GM18951 (cell line): Measurements from ENCODE around the gene GCAT.

ENCODE experiments used
- POLR2A ChIP-seq: IDR thresholded peaks from 4 replicates; pipeline ENCODE4 v1.6.1; 2011; ENCODE audit warnings: mild to moderate bottlenecking; ENCODE audit not compliant: insufficient read length, insufficient read depth; ENCODE audit errors: extremely low read depth
- in situ Hi-C: fragments of 300-500 bp; cut with MboI; formaldehyde crosslinking; loops from one replicate; pipeline ENCODE4 v1.12.0; 2022; ENCODE audit warnings: low sequenced_read_pairs, mixed read lengths, inconsistent platforms; ENCODE audit not compliant: unreplicated experiment

Gene GCAT

GRCh38 chr22:37808294-37808657 lies 542 bp downstream of the GCAT start:
- in situ Hi-C loops = no loop called here

GRCh38 chr22:37809672-37810333 lies 2.1 kb downstream of the GCAT start:
- in situ Hi-C loops = loop anchor here (10.0 kb wide), 2 partner anchors 65 to 155 kb away; no protein-coding TSS in a partner anchor
- no peak for TF ChIP-seq POLR2A

More at GRCh38 chr22:37808294-37808657, 542 bp downstream of the GCAT start:
- TF ChIP-seq POLR2A = no peak

GRCh38 chr22:37811867-37812266 lies 4.1 kb downstream of the GCAT start:
- no peak for TF ChIP-seq POLR2A
- in situ Hi-C loops = loop anchor here (10.0 kb wide), 2 partner anchors 63 to 153 kb away; no protein-coding TSS in a partner anchor

- in situ Hi-C loops = loop anchor here (10.0 kb wide), 2 partner anchors 62 to 152 kb away; no protein-coding TSS in a partner anchor
Measured at GRCh38 chr22:37812869-37813678, 5.3 kb downstream of the GCAT start.

GRCh38 chr22:37815593-37815992 lies 7.9 kb downstream of the GCAT start:
- in situ Hi-C loops = loop anchor here (10.0 kb wide), 2 partner anchors 59 to 149 kb away; no protein-coding TSS in a partner anchor

More at GRCh38 chr22:37812869-37813678, 5.3 kb downstream of the GCAT start:
- no peak for TF ChIP-seq POLR2A

GRCh38 chr22:37816543-37817180 lies 8.9 kb downstream of the GCAT start:
- TF ChIP-seq POLR2A = no peak
- in situ Hi-C loops = loop anchor here (10.0 kb wide), 2 partner anchors 58 to 148 kb away; no protein-coding TSS in a partner anchor

More at GRCh38 chr22:37815593-37815992, 7.9 kb downstream of the GCAT start:
- TF ChIP-seq POLR2A = no peak

- TF ChIP-seq POLR2A = no peak
- in situ Hi-C loops = loop anchor here (10.0 kb wide), 2 partner anchors 57 to 147 kb away; no protein-coding TSS in a partner anchor
Measured at GRCh38 chr22:37817705-37818408, 10.1 kb downstream of the GCAT start.

GRCh38 chr22:37818409-37819104 lies 10.8 kb downstream of the GCAT start:
- TF ChIP-seq POLR2A = no peak
- in situ Hi-C loops = loop anchor here (10.0 kb wide), 2 partner anchors 56 to 146 kb away; no protein-coding TSS in a partner anchor

- in situ Hi-C loops = loop anchor here (10.0 kb wide), 2 partner anchors 56 to 146 kb away; no protein-coding TSS in a partner anchor
- no peak for TF ChIP-seq POLR2A
Measured at GRCh38 chr22:37819105-37819433, 11.3 kb downstream of the GCAT start.

GRCh38 chr22:37820350-37820749 lies 12.6 kb downstream of the GCAT start:
- in situ Hi-C loops = no loop called here
- no peak for TF ChIP-seq POLR2A

GRCh38 chr22:37822079-37822833 lies 14.5 kb downstream of the GCAT start:
- in situ Hi-C loops = no loop called here
- TF ChIP-seq POLR2A = no peak
